HepG2 (cell line): ENCODE measurements around the gene MCFD2. TPM values are rescaled to one million over a fixed set of nuclear protein-coding genes. Genes with fewer than 3 reads are reported as not detected.

Experiments
- ARID2 ChIP-seq: sonication (generic); formaldehyde crosslinking; IDR thresholded peaks from 2 replicates; pipeline ENCODE4 v1.8.1; 2022; ENCODE audit warnings: mild to moderate bottlenecking, missing genetic modification reagents, borderline replicate concordance
- MED8 ChIP-seq: sonication (generic); formaldehyde crosslinking; IDR thresholded peaks from 2 replicates; pipeline ENCODE4 v1.8.1; 2023; ENCODE audit warnings: mild to moderate bottlenecking, missing genetic modification reagents; ENCODE audit not compliant: insufficient replicate concordance
- PHF21A ChIP-seq: sonication (generic); formaldehyde crosslinking; IDR thresholded peaks from 2 replicates; pipeline ENCODE4 v1.5.0; 2020; ENCODE audit warnings: mild to moderate bottlenecking, missing genetic modification reagents
- SALL1 ChIP-seq: sonication (generic); formaldehyde crosslinking; IDR thresholded peaks from 2 replicates; pipeline ENCODE4 v1.8.0; 2022; ENCODE audit warnings: mild to moderate bottlenecking, missing genetic modification reagents
- ZFYVE20 ChIP-seq: sonication (generic); formaldehyde crosslinking; IDR thresholded peaks from 2 replicates; pipeline ENCODE4 v1.8.0; 2023; ENCODE audit warnings: low read depth, mild to moderate bottlenecking, moderate library complexity, missing genetic modification reagents, borderline replicate concordance
- ZNF318 ChIP-seq: sonication (generic); formaldehyde crosslinking; IDR thresholded peaks from 2 replicates; pipeline ENCODE4 v1.4.0; 2020; ENCODE audit warnings: mild to moderate bottlenecking, missing genetic modification reagents
- ZNF766 ChIP-seq: sonication (generic); formaldehyde crosslinking; IDR thresholded peaks from 2 replicates; pipeline ENCODE4 v1.5.0; 2020; ENCODE audit warnings: missing genetic modification reagents, borderline replicate concordance
- ZSCAN9 ChIP-seq: IDR thresholded peaks from 2 replicates; pipeline ENCODE4 v1.6.1; 2016; ENCODE audit warnings: borderline replicate concordance
- polyA plus RNA-seq, 8 experiments: library from polyadenylated mRNA; depleted of rRNA in 3 of 8; stranded (reverse) in 7 of 8; unstranded in 1 of 8; fragments of >200 nt; fragmentation: Illumina TruSeq in 4 of 8; extraction: Trizol in 4 of 8; gene quantifications; 2 replicates each; pipeline versions ENCODE4 v1.2.1 to v1.2.3, GENCODE V29; 2011 to 2016; ENCODE audit warnings: low read depth in 4 of 8, missing spikeins in 1 of 8, mixed read lengths in 1 of 8; ENCODE audit not compliant: insufficient read depth in 1 of 8
- total RNA-seq, 5 experiments: library from RNA; depleted of rRNA; stranded (reverse); fragments of >200 nt; fragmentation: Illumina TruSeq; extraction: Trizol; gene quantifications; 2 replicates each; pipeline ENCODE4 v1.2.3, GENCODE V29; 2016; ENCODE audit warnings: low read depth in 1 of 5
- TF ChIP-seq, protein P1 (sequence below): sonication (generic); formaldehyde crosslinking; IDR thresholded peaks from 2 replicates; pipeline ENCODE4 v1.8.0; 2022; ENCODE audit warnings: mild to moderate bottlenecking, missing genetic modification reagents; ENCODE audit not compliant: insufficient replicate concordance
- TF ChIP-seq, protein P2 (sequence below): sonication (generic); formaldehyde crosslinking; IDR thresholded peaks from 2 replicates; pipeline ENCODE4 v1.4.0; 2020; ENCODE audit warnings: mild to moderate bottlenecking, missing genetic modification reagents

MCFD2 gene
- total and polyA plus RNA-seq, 2 of the 13 experiments (the other 11 are each of a cell fraction or from before 2014, with no cell fraction given) = 183 to 232 TPM

- TF ChIP-seq PHF21A (CRISPR knock-in tag) (peak; percentile 82), ARID2 (CRISPR knock-in tag) (peak; percentile 89), SALL1 (peak; percentile 97), ZFYVE20 (0 out of 2 replicates have a peak, but pooled peaks have one; percentile 45), MED8 (peak; percentile 82), ZSCAN9 (CRISPR knock-in tag) (peak; percentile 91), ZNF766 (CRISPR knock-in tag) (peak; percentile 89), ZNF318 (CRISPR knock-in tag) (no peak)
- TF ChIP-seq, protein P1, sequence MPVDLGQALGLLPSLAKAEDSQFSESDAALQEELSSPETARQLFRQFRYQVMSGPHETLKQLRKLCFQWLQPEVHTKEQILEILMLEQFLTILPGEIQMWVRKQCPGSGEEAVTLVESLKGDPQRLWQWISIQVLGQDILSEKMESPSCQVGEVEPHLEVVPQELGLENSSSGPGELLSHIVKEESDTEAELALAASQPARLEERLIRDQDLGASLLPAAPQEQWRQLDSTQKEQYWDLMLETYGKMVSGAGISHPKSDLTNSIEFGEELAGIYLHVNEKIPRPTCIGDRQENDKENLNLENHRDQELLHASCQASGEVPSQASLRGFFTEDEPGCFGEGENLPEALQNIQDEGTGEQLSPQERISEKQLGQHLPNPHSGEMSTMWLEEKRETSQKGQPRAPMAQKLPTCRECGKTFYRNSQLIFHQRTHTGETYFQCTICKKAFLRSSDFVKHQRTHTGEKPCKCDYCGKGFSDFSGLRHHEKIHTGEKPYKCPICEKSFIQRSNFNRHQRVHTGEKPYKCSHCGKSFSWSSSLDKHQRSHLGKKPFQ (CRISPR knock-in tag) = peak; percentile 95
- TF ChIP-seq, protein P2, sequence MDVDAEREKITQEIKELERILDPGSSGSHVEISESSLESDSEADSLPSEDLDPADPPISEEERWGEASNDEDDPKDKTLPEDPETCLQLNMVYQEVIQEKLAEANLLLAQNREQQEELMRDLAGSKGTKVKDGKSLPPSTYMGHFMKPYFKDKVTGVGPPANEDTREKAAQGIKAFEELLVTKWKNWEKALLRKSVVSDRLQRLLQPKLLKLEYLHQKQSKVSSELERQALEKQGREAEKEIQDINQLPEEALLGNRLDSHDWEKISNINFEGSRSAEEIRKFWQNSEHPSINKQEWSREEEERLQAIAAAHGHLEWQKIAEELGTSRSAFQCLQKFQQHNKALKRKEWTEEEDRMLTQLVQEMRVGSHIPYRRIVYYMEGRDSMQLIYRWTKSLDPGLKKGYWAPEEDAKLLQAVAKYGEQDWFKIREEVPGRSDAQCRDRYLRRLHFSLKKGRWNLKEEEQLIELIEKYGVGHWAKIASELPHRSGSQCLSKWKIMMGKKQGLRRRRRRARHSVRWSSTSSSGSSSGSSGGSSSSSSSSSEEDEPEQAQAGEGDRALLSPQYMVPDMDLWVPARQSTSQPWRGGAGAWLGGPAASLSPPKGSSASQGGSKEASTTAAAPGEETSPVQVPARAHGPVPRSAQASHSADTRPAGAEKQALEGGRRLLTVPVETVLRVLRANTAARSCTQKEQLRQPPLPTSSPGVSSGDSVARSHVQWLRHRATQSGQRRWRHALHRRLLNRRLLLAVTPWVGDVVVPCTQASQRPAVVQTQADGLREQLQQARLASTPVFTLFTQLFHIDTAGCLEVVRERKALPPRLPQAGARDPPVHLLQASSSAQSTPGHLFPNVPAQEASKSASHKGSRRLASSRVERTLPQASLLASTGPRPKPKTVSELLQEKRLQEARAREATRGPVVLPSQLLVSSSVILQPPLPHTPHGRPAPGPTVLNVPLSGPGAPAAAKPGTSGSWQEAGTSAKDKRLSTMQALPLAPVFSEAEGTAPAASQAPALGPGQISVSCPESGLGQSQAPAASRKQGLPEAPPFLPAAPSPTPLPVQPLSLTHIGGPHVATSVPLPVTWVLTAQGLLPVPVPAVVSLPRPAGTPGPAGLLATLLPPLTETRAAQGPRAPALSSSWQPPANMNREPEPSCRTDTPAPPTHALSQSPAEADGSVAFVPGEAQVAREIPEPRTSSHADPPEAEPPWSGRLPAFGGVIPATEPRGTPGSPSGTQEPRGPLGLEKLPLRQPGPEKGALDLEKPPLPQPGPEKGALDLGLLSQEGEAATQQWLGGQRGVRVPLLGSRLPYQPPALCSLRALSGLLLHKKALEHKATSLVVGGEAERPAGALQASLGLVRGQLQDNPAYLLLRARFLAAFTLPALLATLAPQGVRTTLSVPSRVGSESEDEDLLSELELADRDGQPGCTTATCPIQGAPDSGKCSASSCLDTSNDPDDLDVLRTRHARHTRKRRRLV = peak; percentile 22; the same call in 1 of the 2 replicates
These were observed 415 bp upstream of the MCFD2 start (continued) for GRCh38 chr2:46915811-46916630.
